HEK293 (cell line): Measurements from ENCODE around the gene CACNG6.

Experiments used
- CTCF ChIA-PET: fragments of 350-600 bp; formaldehyde crosslinking; extraction: SDS; loops from one replicate; lab custom pipeline; 2021; ENCODE audit warnings: antibody characterized with exemption; lab: Yijun Ruan, JAX
- POLR2A ChIA-PET: fragments of 300-600 bp; formaldehyde crosslinking; extraction: SDS; loops from one replicate; lab custom pipeline; 2020; ENCODE audit warnings: antibody characterized with exemption, inconsistent platforms; lab: Yijun Ruan, JAX
- H3K27ac ChIP-seq: fragments of 200-500 bp; sonication (Bioruptor generic); 2 replicates; pipeline ENCODE4 v1.5.1; 2014; ENCODE audit warnings: low read depth, low read length, control low read depth, inconsistent platforms; ENCODE audit errors: extremely low read depth
- H3K36me3 ChIP-seq, 2 experiments: fragments of 200-500 bp in 1 of 2; sonication (Bioruptor generic) in 1 of 2; 1 replicate in 1 of 2; 2 replicates in 1 of 2; pipeline ENCODE4 v1.5.1; 2014 to 2017; ENCODE audit warnings: inconsistent platforms in 2 of 2, low read length in 2 of 2; ENCODE audit not compliant: control insufficient read depth in 2 of 2, insufficient read depth in 1 of 2
- H3K4me1 ChIP-seq: fragments of 200-500 bp; sonication (Bioruptor generic); 2 replicates; pipeline ENCODE4 v1.5.1; 2014; ENCODE audit warnings: mild to moderate bottlenecking, low read length, inconsistent platforms; ENCODE audit not compliant: control insufficient read depth, insufficient read depth
- H3K4me3 ChIP-seq: 2 replicates; pipeline ENCODE4 v1.5.1; 2011; ENCODE audit warnings: low read depth, mild to moderate bottlenecking, control low read depth, low read length, moderate library complexity
- H3K9me3 ChIP-seq: fragments of 200-500 bp; sonication (Bioruptor generic); 2 replicates; pipeline ENCODE4 v1.5.1; 2014; ENCODE audit warnings: low read depth, low read length, inconsistent platforms; ENCODE audit not compliant: control insufficient read depth, insufficient read depth
- GLIS1 ChIP-seq: fragments of 450-650 bp; formaldehyde crosslinking; IDR thresholded peaks from 2 replicates; pipeline ENCODE4 v1.5.1; 2016; ENCODE audit warnings: missing biosample characterization, missing genetic modification characterization
- SCRT2 ChIP-seq: fragments of 450-650 bp; formaldehyde crosslinking; IDR thresholded peaks from 2 replicates; pipeline ENCODE4 v1.5.1; 2016; ENCODE audit warnings: missing biosample characterization, missing genetic modification characterization
- WT1 ChIP-seq: fragments of 450-650 bp; formaldehyde crosslinking; IDR thresholded peaks from 2 replicates; pipeline ENCODE4 v1.5.1; 2016; ENCODE audit warnings: missing biosample characterization, missing genetic modification characterization
- YY1 ChIP-seq: fragments of 450-650 bp; formaldehyde crosslinking; IDR thresholded peaks from 2 replicates; pipeline ENCODE4 v1.5.1; 2018; ENCODE audit warnings: missing biosample characterization, missing genetic modification characterization
- ZNF140 ChIP-seq: fragments of 450-650 bp; formaldehyde crosslinking; IDR thresholded peaks from 2 replicates; pipeline ENCODE4 v1.5.1; 2016; ENCODE audit warnings: missing biosample characterization, missing genetic modification characterization
- ZNF324 ChIP-seq: fragments of 450-650 bp; formaldehyde crosslinking; IDR thresholded peaks from 2 replicates; pipeline ENCODE4 v1.5.1; 2016; ENCODE audit warnings: missing biosample characterization, missing genetic modification characterization
- ZNF514 ChIP-seq: fragments of 450-650 bp; formaldehyde crosslinking; IDR thresholded peaks from 2 replicates; pipeline ENCODE4 v1.5.1; 2016; ENCODE audit warnings: missing biosample characterization, missing genetic modification characterization
- ZNF76 ChIP-seq: fragments of 450-650 bp; formaldehyde crosslinking; IDR thresholded peaks from 2 replicates; pipeline ENCODE4; 2016; ENCODE audit warnings: low read depth, missing biosample characterization, missing genetic modification characterization, borderline replicate concordance
- ZNF785 ChIP-seq: fragments of 450-650 bp; formaldehyde crosslinking; IDR thresholded peaks from 2 replicates; pipeline ENCODE4 v1.5.1; 2016; ENCODE audit warnings: missing biosample characterization, missing genetic modification characterization
- ZNF837 ChIP-seq: fragments of 450-650 bp; formaldehyde crosslinking; IDR thresholded peaks from 2 replicates; pipeline ENCODE4 v1.5.1; 2016; ENCODE audit warnings: missing biosample characterization, missing genetic modification characterization
- TF ChIP-seq, protein P1 (sequence below): fragments of 450-650 bp; formaldehyde crosslinking; IDR thresholded peaks from 2 replicates; pipeline ENCODE4 v1.5.1; 2016; ENCODE audit warnings: missing biosample characterization, missing genetic modification characterization, borderline replicate concordance
- TF ChIP-seq, protein P2 (sequence below): fragments of 450-650 bp; formaldehyde crosslinking; IDR thresholded peaks from 2 replicates; pipeline ENCODE4 v1.5.1; 2016; ENCODE audit warnings: missing biosample characterization, missing genetic modification characterization
- TF ChIP-seq, protein P3 (sequence below): fragments of 450-650 bp; formaldehyde crosslinking; IDR thresholded peaks from 2 replicates; pipeline ENCODE4 v1.5.1; 2016; ENCODE audit warnings: missing biosample characterization, missing genetic modification characterization
- TF ChIP-seq, protein P4 (sequence below): fragments of 450-650 bp; formaldehyde crosslinking; IDR thresholded peaks from 2 replicates; pipeline ENCODE4 v1.5.1; 2016; ENCODE audit warnings: missing biosample characterization, missing genetic modification characterization

The CACNG6 gene

DNA sequence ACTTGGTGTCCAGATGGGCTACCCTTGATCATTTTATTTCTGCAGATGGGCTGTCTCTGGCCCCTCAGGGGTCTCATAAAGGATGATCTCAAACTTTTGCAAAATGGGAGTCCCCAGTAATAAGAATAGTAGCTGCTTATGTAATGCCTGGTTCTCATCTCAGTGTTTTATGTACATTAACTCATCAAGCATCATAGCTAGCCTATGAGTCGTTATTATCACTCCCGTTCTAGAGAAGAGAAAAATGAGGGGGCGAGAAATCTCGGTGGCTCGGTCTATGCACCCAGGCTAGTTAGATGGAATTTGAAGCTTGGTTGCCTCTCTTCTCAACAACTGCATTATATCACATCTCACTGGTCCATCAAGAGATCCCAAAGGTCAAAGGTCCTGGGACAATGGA lies 3.4 kb downstream of the CACNG6 start:
- H3K4me1 ChIP-seq = no peaks in the 10 kb centered on the region
- no peak overlapping the region for H3K4me3 ChIP-seq
- H3K9me3 ChIP-seq = no peaks in the 10 kb centered on the region
- POLR2A ChIA-PET = interaction anchor here (0.8 kb wide), 1 partner anchor 15 kb away, joined by 4 read pairs; no protein-coding TSS in a partner anchor
- H3K36me3 ChIP-seq = no peaks in the 10 kb centered on the region
- TF ChIP-seq ZNF837 (tag by site-specific recombination) (no peak), ZNF785 (tag by site-specific recombination) (no peak), ZNF324 (tag by site-specific recombination) (no peak)
- TF ChIP-seq, all 188 proteins: peak for 0
- CTCF ChIA-PET = interaction anchor here (0.5 to 0.9 kb wide), 3 partner anchors 53 to 223 kb away, joined by 3 to 4 read pairs (median 4); no protein-coding TSS in a partner anchor
- no peak overlapping the region for H3K27ac ChIP-seq

DNA sequence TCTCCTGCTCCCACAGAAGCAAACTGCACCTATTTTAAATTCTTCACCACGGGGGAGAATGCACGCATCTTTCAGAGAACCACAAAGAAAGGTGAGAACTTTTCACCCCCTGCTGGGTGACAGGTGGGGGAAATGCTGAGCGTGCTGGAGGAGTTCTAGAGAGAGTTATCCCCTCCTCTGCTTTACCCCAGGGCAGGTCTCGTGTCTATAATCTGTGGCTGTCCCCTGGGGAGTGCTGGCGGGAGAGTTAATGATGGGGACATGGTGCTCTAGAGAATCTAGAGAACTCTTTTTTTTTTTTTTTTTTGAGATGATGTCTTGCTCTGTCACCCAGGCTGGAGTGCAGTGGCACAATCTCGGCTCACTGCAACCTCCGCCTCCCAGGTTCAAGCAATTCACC lies 6.8 kb downstream of the CACNG6 start:
- no peaks in the 10 kb centered on the region for H3K36me3 ChIP-seq
- POLR2A ChIA-PET = no interaction called here
- no peaks in the 10 kb centered on the region for H3K4me1 ChIP-seq
- no peak overlapping the region for H3K4me3 ChIP-seq
- no peaks in the 10 kb centered on the region; the same call in 1 of the 2 replicates for H3K9me3 ChIP-seq
- no peak overlapping the region for H3K27ac ChIP-seq
- CTCF ChIA-PET = interaction anchor here (0.7 to 1.2 kb wide), 3 partner anchors 18 to 205 kb away, joined by 3 read pairs; no protein-coding TSS in a partner anchor
- TF ChIP-seq WT1 (tag by site-specific recombination) = no peak
- peak; percentile 93 for TF ChIP-seq GLIS1 (tag by site-specific recombination)
- TF ChIP-seq, protein P1, sequence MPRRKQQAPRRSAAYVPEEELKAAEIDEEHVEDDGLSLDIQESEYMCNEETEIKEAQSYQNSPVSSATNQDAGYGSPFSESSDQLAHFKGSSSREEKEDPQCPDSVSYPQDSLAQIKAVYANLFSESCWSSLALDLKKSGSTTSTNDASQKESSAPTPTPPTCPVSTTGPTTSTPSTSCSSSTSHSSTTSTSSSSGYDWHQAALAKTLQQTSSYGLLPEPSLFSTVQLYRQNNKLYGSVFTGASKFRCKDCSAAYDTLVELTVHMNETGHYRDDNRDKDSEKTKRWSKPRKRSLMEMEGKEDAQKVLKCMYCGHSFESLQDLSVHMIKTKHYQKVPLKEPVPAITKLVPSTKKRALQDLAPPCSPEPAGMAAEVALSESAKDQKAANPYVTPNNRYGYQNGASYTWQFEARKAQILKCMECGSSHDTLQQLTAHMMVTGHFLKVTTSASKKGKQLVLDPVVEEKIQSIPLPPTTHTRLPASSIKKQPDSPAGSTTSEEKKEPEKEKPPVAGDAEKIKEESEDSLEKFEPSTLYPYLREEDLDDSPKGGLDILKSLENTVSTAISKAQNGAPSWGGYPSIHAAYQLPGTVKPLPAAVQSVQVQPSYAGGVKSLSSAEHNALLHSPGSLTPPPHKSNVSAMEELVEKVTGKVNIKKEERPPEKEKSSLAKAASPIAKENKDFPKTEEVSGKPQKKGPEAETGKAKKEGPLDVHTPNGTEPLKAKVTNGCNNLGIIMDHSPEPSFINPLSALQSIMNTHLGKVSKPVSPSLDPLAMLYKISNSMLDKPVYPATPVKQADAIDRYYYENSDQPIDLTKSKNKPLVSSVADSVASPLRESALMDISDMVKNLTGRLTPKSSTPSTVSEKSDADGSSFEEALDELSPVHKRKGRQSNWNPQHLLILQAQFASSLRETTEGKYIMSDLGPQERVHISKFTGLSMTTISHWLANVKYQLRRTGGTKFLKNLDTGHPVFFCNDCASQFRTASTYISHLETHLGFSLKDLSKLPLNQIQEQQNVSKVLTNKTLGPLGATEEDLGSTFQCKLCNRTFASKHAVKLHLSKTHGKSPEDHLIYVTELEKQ (tag by site-specific recombination) = no peak

DNA sequence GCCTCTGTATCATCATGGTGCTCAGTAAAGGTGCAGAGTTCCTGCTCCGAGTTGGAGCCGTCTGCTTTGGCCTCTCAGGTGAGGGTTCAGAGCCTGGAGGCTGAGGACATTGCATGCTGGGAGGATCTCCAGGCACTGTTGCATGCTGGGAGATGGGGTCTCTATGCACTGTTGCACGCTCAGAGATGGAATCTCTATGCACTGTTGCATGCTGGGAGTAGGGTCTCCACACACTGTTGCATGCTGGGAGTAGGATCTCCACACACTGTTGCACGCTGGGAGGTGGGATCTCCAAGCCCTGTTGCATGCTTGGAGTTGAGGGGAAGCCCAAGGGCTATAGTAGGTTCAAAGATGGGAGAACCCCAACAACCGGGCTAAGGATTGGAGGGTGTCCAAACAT lies 8.3 kb downstream of the CACNG6 start:
- ChIA-PET POLR2A (no interaction called here), CTCF (no interaction called here)
- no peak for TF ChIP-seq ZNF514 (tag by site-specific recombination)
- TF ChIP-seq ZNF76 (tag by site-specific recombination) = peak; percentile 80
- TF ChIP-seq, protein P2, sequence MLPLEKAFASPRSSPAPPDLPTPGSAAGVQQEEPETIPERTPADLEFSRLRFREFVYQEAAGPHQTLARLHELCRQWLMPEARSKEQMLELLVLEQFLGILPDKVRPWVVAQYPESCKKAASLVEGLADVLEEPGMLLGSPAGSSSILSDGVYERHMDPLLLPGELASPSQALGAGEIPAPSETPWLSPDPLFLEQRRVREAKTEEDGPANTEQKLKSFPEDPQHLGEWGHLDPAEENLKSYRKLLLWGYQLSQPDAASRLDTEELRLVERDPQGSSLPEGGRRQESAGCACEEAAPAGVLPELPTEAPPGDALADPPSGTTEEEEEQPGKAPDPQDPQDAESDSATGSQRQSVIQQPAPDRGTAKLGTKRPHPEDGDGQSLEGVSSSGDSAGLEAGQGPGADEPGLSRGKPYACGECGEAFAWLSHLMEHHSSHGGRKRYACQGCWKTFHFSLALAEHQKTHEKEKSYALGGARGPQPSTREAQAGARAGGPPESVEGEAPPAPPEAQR (tag by site-specific recombination) = no peak
- TF ChIP-seq, protein P3, sequence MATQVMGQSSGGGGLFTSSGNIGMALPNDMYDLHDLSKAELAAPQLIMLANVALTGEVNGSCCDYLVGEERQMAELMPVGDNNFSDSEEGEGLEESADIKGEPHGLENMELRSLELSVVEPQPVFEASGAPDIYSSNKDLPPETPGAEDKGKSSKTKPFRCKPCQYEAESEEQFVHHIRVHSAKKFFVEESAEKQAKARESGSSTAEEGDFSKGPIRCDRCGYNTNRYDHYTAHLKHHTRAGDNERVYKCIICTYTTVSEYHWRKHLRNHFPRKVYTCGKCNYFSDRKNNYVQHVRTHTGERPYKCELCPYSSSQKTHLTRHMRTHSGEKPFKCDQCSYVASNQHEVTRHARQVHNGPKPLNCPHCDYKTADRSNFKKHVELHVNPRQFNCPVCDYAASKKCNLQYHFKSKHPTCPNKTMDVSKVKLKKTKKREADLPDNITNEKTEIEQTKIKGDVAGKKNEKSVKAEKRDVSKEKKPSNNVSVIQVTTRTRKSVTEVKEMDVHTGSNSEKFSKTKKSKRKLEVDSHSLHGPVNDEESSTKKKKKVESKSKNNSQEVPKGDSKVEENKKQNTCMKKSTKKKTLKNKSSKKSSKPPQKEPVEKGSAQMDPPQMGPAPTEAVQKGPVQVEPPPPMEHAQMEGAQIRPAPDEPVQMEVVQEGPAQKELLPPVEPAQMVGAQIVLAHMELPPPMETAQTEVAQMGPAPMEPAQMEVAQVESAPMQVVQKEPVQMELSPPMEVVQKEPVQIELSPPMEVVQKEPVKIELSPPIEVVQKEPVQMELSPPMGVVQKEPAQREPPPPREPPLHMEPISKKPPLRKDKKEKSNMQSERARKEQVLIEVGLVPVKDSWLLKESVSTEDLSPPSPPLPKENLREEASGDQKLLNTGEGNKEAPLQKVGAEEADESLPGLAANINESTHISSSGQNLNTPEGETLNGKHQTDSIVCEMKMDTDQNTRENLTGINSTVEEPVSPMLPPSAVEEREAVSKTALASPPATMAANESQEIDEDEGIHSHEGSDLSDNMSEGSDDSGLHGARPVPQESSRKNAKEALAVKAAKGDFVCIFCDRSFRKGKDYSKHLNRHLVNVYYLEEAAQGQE = no peak
- peak; percentile 77 for TF ChIP-seq SCRT2 (tag by site-specific recombination)
- TF ChIP-seq, protein P4, sequence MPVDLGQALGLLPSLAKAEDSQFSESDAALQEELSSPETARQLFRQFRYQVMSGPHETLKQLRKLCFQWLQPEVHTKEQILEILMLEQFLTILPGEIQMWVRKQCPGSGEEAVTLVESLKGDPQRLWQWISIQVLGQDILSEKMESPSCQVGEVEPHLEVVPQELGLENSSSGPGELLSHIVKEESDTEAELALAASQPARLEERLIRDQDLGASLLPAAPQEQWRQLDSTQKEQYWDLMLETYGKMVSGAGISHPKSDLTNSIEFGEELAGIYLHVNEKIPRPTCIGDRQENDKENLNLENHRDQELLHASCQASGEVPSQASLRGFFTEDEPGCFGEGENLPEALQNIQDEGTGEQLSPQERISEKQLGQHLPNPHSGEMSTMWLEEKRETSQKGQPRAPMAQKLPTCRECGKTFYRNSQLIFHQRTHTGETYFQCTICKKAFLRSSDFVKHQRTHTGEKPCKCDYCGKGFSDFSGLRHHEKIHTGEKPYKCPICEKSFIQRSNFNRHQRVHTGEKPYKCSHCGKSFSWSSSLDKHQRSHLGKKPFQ (tag by site-specific recombination) = no peak
- TF ChIP-seq YY1 (tag by site-specific recombination) = no peak
- no peak for TF ChIP-seq WT1 (tag by site-specific recombination)
- no peak for TF ChIP-seq ZNF140 (tag by site-specific recombination)
- Histone ChIP-seq H3K4me1 (no peaks in the 10 kb centered on the region), H3K36me3 (no peaks in the 10 kb centered on the region), H3K27ac (no peak overlapping the region), H3K9me3 (no peaks in the 10 kb centered on the region; the same call in 1 of the 2 replicates), H3K4me3 (no peak overlapping the region)
